ENCODE data around the gene CACNA1D.

CACNA1D gene

DNA sequence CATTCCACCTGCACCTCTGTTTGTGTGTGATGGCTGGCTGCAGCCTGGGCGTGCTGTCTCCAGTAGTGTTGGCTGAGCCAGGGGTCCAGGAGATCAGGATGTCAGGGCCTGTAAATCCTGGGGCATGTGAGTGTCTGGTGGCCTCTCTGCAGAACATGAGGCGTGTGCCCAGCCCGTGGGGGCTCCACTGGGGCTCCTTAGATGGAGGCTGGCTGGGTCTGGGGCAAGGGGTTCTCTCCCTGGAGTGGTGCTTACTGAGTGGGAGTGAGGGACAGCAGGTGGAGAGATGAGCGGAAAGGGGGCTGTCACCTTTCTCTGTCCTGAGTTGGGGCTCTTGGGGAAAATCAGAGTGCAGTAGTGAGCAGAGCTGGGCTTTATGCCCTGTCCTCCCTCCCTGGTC, 199.6 kb downstream of the CACNA1D start:
- no peak for FAIRE-seq

DNA sequence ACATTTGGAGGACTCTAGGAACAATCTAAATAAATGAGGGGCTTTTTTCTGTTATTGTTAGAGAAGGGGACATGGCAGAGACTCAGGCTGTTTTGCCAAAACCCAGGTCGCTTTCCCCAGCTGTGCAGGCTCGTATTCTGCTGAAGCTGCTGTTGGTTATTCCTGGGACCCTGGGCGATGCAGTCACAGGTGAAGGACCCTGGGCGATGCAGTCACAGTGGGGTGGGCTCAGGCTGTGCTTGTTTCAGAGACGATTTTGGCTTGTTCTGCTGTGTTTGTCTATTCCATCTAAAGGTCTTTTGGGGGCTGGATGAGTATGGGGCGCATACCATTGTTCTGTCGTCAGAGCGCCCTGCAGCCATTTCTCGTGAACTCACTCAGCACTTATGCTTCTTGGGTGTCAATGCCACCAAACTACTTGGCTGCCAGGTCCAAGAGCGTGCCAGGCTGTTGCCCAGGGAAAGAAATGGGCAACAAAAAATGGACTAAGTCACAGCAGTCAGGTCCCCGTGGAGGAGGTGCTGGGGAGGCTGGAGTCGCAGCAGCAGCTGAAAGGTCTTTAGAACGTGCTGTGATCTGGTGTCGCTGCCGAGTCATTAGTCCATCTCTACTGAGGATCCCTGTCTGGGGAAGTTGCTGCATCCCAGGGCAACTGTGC, 200.4 kb downstream of the CACNA1D start:
- FAIRE-seq, result no peak

DNA sequence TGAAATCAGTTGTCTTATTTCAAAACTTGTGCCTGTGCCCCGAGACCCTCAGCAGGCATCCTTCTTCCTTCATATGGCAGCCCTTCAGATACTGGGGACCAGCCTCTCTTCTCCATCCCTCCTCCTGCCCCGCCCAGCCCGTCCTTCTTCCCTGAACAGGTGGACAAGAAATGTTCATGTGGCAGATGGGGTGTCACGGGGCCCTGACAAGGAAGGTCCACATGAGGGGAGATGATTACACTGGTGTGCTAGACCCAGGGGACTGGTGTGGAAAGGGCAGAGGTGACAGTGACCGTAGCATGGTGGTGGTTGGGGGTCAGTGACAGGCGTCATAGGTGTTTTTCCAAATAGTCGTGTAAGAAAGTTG, 200.9 kb downstream of the CACNA1D start:
- no peak for FAIRE-seq

DNA sequence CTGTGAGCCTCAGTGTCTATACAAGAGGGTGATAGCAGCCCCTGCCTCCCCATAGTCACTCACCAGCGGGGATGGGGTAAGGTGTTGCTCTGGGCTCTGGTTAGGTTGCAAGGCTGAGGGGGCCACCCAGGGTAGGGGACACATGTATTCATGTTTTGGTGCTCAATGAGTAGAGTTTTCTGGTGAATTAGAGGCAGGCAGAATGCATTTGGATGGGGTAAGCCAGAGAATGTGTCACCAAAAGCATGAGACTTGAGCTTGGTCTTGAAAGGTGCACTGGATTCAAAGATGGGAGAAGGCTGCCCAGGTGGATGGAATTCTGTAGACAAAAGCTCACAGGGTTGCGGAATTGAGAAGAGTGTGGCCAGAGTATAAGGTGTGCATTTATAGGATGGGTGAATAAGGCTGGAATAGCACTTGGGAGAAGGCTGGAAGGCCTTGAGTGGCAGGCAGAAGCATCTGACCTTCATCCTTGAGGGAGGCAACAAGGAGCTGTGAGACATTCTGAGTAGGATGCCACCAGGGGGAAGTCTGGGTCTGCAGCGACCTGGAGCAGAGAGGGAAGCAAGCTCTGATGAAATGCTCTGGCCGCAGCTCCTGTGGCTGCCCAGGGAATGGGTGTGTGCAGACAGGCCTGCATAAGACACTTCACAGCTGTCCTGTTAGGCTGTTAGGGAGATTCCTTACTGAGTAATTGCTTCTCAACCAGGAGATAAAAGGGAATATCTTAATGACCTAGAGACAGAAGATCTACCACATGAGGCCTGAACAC, 202.2 kb downstream of the CACNA1D start:
- FAIRE-seq, result no peak

DNA sequence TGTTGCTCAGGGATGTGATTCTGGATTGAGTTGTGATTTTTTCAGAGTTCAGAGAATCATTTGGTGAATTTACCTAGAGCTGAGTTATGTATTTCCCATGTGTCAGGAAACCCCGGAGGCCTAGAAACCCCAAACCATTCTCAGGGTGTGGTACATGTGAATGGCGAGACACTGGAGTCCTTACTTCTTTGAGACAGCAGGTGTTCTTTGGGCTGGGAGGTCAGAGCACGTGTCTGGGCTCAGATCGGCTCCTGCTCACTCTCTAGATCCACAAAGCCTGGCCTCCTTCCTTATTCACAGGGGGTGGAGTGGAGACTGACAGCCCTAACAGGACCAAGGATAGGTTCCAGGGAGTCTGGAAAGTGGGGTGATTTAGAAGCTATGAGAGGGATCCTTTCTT, 206.0 kb downstream of the CACNA1D start:
- FAIRE-seq, result no peak

DNA sequence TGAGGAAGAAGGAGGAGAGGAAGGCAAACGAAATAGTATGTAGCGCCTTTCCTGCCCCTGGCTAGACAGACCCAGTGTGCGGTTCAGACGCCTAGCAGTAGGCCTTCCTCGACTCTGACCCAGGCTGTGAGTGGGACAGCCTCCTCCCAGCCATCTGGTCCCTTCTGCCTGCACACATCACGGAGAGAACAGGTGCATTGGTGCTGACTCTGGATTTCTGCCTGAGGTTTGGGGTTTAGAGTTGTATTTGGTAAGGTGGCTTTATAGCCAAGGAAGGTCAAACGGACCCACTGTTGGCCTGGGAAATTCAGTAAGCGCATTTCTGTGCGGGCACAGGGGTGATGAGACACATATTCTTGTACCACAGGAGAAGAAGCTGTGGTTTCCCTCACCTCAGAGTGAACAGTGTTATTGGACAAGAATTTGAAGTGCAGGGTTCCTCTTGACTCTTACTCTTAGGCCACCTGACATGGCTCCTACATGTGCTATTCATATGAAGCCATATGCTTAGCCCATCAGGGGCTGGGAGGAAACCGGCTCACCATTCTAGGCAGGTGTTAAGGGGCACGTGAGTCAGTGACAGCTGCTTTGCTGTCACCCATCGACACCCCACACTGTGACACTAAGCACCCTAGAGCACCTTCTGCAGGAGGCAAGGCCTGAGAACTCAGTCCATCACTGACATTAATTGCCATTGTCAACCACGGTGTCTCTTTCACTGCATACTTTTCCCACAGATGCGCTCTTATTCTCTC, 208.5 kb downstream of the CACNA1D start:
- no peak for FAIRE-seq

DNA sequence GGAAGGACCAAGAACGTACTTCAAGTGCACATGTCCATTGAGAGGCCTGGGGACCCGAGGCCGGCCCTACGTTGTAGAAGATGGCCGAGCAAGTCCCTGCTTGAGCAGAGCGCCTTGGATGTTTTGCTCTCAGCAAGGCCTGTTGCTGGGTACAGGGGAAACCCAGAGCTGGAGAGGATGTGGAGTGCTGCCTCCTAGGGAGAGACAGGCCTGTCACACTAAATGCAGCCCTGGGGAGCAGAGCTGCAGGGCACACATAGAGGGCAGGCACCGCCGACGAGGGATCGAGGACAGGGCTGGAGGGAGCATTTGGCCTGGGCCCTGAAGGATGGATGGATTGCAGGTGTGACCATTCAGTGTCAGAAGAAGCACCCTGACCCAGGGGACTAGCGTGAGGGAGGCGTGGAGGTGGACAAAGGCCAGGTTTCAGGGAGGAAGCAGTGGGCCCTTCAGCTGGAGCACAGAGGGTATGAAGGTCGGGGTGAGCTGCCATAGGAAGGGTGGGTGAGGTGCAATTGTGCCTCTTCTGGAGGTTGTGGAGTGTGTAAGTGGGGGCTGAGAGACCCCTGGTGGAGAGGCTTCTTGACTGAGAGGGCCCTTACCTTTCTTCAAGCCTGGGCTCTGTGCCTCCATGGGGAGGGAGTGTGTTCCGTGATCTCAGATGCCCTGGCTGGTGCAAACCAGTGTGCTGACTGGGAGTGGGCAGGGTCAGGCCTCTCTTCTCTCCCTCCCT, 209.4 kb downstream of the CACNA1D start:
- FAIRE-seq, result no peak

DNA sequence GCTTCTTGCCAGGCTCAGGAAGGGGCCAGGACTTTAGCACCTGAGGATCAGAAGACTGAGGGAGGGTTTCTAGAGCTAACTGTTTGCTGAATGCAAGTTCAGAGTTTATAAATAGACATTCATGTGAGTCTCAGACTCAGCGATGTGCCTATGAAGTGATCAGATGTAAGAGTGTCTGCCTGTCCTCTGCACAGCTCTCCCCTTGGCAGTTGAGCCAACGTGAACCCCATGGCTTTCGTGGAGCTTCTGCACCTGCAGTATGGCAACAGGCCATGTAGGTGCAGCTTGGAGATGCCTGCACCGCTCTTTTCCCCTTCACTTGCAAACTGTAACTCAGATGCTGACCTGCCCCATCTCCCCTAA, 209.9 kb downstream of the CACNA1D start:
- FAIRE-seq, result no peak

DNA sequence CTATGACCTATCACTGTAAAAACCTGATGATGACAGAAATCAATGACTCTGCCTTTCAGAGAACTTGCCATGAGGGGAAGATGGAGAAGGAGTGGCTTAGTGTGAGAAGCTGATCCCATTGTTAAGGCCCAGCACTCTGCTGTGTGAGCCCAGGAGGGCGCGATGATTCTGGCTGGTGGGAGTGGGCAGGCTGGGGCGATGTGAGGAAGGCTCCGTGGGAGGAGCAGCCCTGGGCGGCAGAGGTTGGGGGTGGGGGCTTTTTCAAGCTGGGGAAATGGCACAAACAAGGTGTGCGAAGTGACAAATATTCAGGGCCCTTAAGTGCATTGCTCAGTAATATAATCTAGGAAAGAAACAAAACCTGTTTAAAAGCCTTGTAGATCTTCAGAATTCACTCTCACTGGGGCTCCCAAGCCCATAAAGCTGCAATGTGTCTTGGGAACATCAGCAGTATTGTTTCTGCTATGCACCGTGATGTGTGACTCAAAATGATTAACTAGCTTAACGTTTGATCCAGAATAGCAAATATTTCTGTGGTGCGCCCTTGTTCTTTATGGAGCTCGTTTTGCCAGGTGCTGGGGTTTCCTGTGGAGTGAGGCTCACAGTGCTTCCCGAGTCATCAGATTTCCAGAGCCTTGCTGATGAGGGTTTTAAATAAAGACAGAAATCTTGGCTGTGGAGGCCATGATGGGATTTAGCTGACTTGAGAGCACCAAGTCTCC, 210.8 kb downstream of the CACNA1D start:
- FAIRE-seq, result no peak

DNA sequence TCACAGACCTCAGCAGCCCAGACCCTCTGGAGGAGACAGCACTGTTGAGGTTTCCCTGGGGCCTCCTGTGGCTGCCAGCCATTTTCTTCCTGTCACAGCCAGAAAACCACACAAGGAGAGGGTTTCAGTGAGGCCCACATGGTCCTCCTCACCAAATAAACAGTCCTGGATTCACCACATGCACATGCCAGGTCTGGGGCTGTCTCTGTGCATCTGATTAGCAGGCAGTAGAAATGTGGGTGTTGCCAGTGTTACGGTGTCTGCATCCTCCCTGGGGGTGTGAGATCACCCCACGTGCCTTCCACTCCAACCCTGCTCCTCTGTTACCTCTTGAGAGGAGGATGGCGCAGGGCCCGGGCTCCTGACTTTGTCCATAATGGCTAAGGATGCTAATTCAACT, 211.4 kb downstream of the CACNA1D start:
- FAIRE-seq, result no peak

DNA sequence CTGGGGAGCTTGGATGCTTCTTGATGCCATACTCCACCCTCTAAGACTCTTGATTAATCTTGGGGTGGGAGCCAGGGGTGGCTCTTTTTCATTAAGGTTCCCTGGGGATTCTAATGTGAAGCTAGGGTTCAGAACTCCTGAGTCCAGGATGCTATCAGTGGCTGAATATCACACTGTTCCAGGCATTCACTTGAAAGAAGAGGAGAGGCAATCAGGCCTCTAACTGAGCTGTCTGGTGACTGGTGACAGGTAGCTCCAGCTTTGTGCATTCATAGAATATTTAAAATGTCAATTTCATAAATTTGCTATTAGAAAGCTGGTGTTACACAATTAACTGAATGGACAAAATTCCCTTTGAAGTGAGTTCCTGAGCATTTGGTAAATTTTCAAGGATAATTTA, 212.8 kb downstream of the CACNA1D start:
- FAIRE-seq, result no peak

DNA sequence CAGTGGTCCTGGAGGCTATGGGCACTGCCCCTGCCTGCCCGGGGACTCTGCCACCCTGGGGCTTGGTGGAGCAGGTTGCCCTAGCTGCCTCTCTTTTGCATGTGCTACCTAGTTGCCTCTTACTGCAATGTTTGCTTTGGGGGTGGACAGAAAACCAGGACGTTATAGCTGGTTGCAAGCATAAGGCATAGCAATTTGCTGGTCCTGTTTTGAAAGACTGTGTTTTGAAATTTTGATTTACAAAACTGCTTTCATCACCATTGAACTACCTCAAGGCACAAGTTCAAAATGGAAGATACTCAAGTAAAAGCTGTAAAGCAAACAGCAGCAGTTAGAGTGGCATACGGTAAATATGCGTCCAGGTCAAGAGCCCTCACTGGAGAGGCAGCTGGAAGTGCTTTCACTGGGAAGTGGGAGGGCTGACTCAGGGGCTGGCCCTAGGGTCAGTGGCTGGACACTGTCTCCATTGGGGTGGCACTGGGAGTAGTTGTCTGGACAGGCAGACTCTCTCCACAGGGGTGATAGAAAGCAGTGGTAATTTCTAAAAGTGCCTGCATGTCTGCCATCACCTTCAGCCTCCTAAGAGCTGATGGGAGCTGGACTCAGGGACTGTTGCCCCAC, 213.7 kb downstream of the CACNA1D start:
- no peak for FAIRE-seq

DNA sequence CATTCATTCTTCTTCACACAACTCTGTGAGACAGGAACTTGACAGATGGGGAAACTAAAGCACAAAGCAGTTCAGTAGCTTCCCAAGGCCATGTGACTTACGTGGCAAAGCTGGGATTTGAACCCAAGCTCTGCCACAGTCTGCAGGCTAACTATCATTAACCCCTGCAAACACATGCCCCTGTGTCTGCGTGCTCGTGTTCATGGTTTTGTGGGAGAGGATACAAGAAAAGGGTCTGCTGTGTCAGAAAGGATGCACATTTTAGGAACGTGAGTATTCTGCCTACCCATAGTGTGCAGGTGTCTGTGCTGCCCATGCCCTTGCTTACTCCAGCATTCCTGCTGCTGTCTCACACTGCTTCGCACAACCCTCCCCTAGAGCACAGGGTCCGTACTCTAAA, 214.8 kb downstream of the CACNA1D start:
- FAIRE-seq, result no peak

DNA sequence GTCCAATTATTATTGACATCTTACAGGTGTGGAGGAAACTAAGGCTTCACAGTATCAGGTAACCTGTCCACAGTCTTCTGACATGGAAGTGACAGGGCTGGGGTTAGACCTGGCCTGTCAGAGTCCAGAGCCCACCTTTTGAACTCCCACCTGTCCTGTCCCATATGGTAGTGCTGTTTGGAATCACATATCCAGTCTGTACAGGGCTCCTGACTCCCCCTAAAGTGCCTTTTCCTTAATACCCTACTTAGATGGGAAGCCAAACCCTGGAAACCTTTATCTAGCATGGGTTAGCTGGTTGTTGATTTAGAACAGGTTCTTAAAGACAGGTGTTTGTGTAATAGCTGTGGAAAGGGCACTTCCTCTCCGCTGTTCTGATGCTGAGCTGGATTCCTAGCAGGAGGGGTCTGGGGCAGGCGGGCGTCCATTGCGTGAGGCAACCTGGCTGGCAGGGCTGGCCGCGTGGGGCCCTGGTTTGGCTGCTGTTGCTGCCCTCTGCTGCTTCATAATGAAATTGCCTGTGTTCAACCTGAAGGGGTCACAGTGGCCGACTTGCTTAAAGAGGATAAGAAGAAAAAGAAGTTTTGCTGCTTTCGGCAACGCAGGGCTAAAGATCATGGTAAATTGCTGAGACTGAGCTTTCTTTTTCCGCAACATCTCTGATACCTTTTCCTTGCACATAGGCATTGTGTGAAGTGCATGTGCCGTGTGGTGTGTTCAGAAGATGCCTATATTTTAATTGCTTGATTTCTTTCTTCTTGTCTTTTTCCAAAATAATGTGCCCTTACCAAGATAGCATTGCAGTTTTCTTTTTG, 215.7 kb downstream of the CACNA1D start:
- no peak for FAIRE-seq

DNA sequence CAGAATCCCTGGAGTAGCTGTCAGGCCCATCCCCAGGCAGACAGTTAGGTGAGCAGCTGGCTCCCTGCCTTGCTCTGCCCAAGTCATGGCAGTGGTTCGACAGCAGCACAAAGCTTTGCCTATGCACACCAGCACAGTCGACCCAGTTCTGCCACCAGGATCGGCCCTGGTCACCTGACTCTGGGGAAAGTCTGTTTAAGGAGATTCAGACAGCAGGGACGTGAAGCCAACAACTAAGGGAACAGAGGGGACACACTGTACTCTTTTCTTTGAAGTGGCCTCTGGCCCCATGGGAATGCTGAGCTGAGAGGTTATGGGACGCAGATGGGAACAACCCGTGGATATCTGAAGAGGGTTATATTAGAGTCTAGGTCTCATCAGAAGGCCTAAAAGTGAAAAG, 217.0 kb downstream of the CACNA1D start:
- no peak for FAIRE-seq

DNA sequence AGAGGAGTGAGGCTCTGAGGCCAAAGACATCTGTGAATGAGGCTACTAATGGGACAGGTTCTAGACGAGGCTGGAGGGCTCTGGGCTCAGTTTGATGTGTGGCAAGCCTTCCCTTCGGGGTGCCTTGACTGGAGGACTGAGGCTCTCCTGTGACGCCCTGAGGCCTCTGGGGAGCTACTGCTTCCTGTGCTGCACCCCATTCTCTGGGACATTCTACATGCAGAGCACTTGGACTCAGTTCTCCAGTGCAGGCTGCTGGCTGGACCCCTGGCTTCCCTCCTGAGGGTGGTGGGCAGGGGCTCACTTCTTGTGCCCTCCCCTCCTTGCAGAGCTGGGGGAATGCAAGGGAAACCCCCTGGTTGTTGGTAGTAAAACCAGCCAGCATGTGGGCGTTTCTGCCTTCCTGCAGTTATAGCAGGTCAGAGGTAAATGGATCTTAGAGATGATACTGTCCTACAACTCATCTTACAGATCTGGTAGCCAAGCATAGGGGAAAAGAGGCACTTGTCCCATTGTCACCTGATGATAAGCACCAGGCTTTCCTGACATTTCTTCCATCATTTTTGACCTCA, 218.5 kb downstream of the CACNA1D start:
- FAIRE-seq, result no peak

DNA sequence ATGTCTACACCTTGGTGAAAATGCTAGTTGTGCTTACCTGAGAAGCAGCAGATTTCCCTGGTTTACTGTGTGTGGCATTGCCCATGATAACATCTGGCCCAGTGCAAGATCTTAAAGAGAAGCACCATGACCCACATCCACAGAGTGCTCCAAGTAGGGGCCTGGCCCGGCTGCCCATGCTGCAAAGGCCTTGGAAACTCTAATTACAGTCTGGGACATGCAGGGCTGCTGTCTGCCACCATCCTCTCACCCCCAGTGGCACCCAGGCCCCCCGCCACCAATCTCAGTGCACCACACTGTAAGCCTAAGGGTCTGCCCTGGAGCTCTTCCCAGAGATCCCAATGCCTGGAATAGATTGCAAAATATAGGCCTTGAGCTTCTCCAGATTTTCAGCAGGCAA, 219.2 kb downstream of the CACNA1D start:
- no peak for FAIRE-seq

DNA sequence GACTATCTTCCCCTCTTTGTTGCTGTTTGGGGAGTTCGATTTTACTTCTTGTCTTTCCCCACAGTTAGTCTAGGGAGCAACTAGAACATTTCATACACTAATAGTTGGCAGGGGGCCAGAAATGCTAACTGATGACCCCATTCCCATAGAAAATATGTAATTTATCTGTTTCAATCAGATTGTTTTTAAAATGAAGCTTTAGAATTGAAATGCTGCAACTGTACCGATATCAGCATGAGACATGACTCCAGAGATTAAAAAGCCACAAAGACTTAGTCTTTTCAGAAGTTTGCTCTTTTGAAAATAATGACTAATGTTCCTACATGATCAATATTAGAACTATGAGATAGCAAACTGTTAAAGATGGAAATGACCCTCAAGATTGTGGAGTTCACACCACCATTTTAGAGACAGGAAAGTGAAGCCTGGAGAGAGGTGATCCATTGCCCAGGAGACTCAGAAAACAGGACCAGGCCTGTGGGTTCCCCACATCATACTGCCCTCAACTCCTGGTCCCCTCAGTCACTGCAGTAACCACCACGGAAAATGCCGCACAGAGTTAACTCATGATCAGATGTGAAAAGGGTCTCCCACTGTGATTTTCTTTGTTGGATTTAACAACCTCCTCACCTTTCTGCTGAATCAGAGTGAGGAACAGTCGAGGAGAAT, 221.5 kb downstream of the CACNA1D start:
- no peak for FAIRE-seq

DNA sequence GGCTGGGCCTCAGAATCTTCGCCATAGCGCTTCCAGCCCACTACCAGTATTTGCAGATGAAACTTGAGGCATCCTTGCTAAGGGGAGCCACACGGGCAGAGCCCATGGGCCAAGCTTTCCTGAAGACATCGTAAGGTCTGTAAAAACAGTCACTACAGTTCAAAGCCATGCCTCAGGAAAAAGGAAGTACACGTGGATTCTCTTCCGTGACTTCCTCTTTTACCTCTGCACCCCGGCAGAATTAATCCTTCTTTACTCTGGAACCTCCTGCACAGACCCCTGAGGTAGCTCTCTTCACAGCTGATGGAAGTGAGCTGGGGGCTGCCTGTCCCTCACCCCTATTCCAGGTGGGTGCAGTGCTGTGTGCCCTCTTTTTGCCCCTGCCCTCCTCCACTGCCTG, 222.6 kb downstream of the CACNA1D start:
- no peak for FAIRE-seq

DNA sequence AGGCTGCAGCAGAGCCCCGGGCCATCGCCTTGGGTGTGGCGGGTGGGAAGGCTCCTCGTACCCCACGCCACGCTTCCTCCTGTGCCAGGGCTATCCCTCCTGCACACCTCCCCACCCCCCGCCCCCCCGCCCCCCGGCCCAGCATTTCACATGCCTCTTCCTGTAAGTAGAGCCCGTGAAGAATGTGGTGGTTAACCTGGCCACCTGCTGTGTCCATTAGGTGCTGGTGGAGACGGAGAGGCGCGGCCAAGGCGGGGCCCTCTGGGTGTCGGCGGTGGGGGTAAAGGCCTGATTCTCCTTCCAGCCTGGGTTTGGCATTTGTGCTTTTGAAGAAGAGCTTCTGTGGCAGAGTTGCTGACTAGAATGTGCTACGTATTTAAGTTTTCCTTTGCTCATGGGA, 224.1 kb downstream of the CACNA1D start:
- FAIRE-seq, result no peak
